AG08395 (cell line): ENCODE results near the gene PIGO.

Experiments used
- DNase-seq: peaks from one replicate; pipeline ENCODE4 v3.0.0; 2012; ENCODE audit warnings: mixed read lengths, low spot score

The PIGO gene

DNA sequence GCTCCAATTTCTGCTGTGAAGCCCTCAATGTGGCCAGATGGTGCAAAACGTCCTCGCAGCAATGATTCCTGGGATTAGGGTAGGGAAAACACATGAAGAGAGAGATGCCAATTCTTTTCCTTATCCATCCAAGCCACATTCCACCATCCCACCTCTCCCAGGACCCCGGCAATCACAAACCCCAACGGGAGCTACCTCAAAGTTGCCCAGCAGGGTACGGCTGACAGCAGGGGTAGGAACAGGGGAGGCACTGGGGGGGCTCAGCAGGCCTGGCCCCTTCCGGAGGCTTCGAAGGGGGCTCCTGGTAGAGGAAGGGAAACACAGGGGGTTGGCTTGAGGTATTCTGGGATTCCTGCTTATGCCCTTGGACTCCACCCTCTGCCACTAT lies 9.9 kb upstream of the PIGO start:
- DNase-seq, result no peak

- DNase-seq, result no peak
These were observed 9.4 kb upstream of the PIGO start for GRCh38 chr9:35105571-35106342.

DNA sequence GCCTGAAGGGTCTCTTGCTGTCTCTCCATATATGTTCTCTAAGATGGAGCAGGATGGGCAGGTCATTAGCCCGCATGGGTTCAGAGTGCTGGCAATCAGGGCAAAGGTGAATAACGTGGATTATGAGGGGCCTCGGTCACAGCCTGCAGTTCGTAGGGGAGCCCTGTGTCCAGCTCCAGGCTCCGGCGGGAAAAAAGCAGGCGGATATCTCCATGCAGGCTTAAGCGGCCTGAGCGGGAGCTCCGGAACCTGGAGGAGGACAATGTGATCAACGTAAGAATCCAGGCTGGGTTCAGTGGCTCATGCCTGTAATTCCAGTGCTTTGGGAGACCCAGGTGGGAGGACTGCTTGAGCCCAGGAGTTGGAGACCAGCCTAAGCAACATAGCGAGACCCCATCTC lies 8.7 kb upstream of the PIGO start:
- DNase-seq, result no peak

DNA sequence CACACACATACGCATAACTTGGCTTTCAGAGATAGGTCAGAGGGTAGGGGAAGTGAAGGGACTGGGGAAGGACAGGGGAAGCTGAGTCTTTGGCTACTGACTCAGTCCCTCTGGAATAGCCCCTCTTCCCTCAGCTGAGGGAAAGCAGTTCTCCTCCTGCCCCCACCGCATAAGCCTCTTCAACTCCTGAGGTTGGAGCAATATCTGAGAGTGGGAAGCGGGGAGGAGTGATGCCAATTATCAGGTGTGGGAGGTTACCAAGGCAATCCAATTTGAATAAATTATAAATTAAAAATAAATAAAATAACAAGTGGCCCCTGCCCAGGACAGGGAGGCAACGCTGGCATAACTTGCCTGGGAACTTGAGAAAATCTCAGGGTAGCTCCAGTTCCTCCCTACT lies 8.2 kb upstream of the PIGO start:
- DNase-seq, result no peak

DNA sequence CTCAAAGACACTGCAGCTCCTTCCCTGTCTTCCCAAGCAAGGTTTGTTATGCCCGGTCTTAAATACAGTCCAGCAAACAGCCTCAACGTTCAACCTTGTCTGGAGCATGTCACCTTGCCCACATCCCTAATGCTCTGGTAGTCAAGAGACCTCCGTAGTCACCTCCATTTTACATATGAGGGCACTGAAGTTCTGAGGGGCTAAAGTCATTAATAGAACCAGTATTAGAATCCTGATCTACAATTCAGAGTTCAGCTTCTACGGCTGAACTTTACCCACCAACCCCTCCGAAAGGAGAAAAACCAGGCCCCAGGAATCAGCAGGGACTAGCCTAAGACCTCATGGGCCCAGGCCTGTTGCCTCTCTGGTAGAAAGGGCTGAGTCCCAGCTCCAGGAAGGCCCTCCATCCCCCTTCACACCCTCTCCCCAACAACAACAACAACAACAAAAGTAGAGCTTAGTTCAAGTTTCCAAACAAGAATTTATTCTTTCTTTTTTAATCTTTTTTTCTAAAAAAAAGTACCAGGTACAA lies 7.3 kb upstream of the PIGO start:
- no peak for DNase-seq

GRCh38 chr9:35102769-35103659 lies 6.6 kb upstream of the PIGO start, which contains the start of gene STOML2:
STOML2 (minus strand) TSS chr9:35103131; CDS start chr9:35103094, 37 bp downstream.
- DNase-seq, result peak; percentile 97

DNA sequence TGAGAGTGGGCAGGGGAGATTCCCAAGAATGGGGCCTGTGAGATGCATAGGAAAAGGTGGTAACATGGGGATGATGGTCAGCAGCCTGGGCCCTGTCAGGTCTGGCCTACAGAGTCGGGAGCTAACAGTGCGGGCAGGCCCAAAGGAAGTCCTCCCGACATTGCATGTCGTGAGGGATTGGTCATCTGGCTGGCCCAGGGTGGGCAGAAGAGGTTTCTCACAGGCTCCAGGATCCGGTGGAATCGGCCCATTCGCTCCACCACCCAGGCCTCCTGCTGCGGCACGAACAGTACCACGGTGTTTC lies 6.0 kb upstream of the PIGO start:
- peak; percentile 23 for DNase-seq

DNA sequence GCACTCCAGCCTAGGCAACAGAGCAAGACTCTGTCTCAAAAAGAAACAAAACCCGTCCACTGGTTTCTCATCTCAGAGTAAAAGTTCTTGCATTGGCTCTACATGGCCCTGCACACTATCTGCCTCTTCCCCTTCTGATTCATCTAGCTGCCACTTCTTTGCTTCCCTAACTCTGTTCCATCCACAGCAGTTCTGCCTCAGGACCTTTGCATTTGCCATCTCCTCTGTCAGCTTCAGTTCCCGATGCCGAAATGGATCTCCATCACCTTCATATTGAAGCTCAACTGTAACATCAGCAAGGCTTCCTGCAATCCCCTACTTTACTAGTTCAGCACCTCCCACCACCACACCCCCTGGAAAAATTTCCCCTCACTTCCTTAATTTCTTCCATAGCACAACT lies 1.2 kb upstream of the PIGO start:
- DNase-seq, result no peak

DNA sequence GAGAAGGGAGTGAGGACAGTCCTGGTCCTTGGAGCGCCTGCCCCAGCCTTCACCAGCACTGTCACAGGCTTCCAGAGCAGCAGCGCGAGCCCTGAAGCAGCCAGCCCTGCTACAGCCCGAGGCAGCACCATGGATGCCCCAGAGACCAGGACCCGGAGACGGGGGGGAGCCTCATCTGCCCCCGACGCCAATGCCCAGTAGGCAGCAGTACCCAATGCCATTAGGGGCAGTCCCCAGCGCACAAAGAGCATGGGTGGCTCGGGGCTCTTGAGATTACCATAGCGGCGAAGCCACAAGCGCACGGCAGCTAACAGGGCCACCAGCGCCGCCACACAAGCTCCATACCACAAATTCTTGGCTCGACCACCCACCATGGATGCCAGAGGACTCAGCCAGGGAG lies 4.9 kb downstream of the PIGO start:
- DNase-seq, result no peak

DNA sequence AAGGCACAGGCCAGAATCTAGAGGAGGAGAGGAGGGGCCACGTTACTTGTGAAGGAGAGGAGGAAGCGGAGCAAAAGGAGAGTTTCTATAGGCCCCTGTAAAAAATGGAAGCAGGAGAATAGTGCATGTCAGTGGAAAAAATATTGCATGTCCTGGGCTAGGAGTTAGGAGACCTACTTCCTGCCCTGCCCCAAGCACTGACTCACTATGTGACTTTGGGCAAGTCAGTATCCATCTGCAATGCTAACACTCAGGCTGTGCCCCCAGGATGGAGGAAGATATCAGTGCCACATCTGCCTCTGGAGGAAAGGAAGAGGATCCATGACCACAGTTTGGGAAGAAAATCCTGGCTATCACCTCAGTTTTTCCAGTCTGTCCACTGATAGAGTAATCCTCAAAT lies 7.0 kb downstream of the PIGO start:
- DNase-seq, result no peak

- DNase-seq, result no peak
These were observed 11.3 kb downstream of the PIGO start for GRCh38 chr9:35085078-35085477.

GRCh38 chr9:35079426-35080341 lies 16.7 kb downstream of the PIGO start, which contains the start of gene FANCG:
FANCG (minus strand) TSS chr9:35079942; CDS start chr9:35079524, 418 bp downstream.
- DNase-seq, result peak; percentile 94

DNA sequence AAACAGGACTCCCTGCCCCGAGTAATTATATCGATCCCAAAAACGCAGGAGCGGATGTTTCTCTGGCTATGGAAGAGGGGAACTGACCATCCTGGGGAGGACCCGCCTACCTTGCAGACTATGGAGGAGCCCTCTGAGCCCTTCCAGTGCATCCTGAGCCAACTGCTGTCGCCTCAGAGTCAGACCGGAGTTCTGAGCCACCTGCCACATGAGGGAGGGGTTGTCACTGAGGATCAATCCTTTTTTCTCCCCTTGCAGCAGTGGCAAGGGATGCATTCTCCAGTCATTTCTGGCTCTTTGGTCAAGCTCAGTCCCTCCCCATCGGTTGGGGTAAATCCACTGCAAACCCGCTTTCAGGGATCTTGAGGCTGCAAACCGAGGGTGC lies 17.4 kb downstream of the PIGO start:
- no peak for DNase-seq

DNA sequence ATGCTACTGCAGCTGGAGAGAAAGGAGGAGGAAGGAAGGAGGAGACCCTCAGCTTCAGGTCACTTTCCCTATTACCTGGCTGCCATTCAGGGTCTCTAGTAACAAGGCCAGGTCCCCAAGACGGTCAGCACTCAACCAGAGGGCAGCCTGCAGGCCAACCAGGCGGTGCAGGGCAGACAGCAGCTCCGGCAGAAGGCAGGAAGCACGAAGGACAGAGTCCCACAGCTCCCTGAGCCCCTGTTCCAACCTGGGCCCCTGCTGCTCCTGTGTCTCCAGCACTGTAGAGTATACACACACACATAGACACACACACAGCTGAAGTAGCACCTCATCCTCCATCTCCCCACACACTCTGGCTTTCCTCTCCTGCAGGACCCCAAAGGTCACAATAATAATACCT lies 18.3 kb downstream of the PIGO start:
- no peak for DNase-seq

DNA sequence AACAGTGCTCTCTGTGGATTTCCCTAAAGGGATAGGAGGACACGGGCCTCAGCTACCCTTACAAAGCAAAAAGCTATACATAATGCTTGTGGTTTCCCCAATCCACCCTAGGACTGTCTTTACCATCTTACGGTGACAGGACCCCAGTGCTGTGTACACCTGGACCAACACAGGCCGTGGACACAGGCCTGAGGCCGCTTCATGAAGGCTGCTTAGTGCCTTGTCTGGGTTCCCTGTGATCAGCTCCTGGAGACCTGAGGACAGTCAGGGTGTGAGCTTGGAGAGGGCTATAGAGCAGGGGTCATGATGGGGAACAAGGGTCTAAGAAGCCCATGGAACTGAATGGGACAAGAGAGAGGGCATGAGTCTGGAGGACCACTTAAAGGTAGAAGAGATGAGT lies 19.5 kb downstream of the PIGO start:
- no peak for DNase-seq

GRCh38 chr9:35075358-35075757 lies 21.0 kb downstream of the PIGO start:
- DNase-seq, result no peak

DNA sequence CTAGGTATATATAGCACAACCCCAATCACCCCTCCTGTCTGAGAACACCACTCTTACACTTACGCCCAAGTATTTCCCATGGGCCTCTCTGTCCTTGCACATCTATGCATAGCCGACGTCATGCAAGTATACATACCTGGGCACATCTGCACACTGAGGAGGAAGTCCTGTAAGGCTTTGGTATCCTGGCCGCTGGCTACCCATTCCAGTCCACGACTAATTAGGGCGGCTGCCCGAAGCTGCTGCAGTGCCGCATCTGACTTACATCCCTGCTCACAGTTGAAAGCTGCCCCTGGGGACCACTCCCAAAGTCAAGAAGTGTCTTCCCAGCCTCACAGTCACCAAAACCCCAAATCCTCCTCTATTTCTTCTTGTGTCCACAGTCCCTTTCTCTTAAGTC lies 21.6 kb downstream of the PIGO start:
- DNase-seq, result no peak

DNA sequence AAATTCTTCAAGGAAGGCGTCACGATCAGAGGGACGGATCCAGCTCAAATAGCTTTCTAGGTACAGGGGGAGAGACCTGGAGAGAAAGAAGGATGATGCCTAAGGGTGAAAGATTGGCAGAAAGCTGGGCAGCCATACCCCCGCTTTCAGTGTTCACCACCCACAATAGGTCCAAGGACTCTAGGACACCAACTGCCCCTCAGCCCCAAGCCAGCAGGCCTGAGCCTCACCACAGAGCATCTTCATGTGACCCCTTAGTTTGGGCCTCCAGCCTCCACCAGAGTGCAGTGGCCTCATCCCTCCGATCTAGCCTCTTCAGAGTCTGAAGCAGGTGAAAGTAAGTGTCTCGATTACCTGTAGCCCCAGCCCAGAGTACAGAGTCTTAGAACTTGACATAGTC lies 22.2 kb downstream of the PIGO start:
- no peak for DNase-seq

DNA sequence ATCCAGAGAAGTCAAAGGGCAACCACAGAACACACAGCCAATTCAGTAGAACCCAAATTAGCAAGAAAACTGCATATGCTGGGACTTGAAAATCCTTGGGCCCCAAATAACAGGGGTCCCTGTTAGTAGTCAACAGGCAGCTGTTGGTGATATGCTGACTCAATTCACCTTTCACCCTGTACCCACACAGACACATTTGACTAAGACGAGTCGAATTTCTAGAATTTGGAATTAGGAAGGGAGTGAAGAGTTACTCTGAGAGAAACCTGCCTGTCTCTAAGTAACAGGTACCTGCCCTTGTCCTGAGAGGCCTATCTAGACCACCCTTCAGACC lies 23.1 kb downstream of the PIGO start:
- no peak for DNase-seq

- peak; percentile 99 for DNase-seq
These were observed 23.7 kb downstream of the PIGO start, which contains the start of gene VCP for GRCh38 chr9:35072461-35073278. VCP (minus strand) TSS chr9:35072625; CDS start chr9:35072353, 272 bp downstream.

GRCh38 chr9:35071814-35072460 lies 24.5 kb downstream of the PIGO start:
- DNase-seq, result peak; percentile 85
